Fibroblast of gingiva (primary cell): ENCODE results near the gene DNAJC15.

Source experiments
- DNase-seq: peaks from one replicate; pipeline ENCODE4 v3.0.0-alpha.2; 2011; ENCODE audit warnings: low read depth

The DNAJC15 gene

GRCh38 chr13:43154839-43155238 is 131.5 kb downstream of the DNAJC15 start:
- DNase-seq = no peak

- no peak for DNase-seq
These were observed 133.5 kb downstream of the DNAJC15 start for GRCh38 chr13:43156916-43157315.

- no peak for DNase-seq
These were observed 134.4 kb downstream of the DNAJC15 start for GRCh38 chr13:43157796-43158195.

GRCh38 chr13:43158516-43158915 is 135.1 kb downstream of the DNAJC15 start:
- no peak for DNase-seq

GRCh38 chr13:43159026-43159461 is 135.7 kb downstream of the DNAJC15 start:
- peak; percentile 42 for DNase-seq
